Erythroblast (primary cell): ENCODE data around the gene ABLIM2.

Experiments used
- GATA1 ChIP-seq: IDR thresholded peaks from 2 replicates; pipeline ENCODE4 v1.6.1; 2011; ENCODE audit warnings: low read depth, mild to moderate bottlenecking, control low read depth, low read length, moderate library complexity
- POLR2A ChIP-seq: IDR thresholded peaks from 2 replicates; pipeline ENCODE4 v1.6.1; 2011; ENCODE audit warnings: mild to moderate bottlenecking, low read length

GRCh38 chr4:7960790-7961655 lies 197.6 kb downstream of the ABLIM2 start:
- TF ChIP-seq POLR2A (no peak), GATA1 (no peak)
